Measurements from ENCODE around the gene CABLES1. TPM values are rescaled to one million over a fixed set of nuclear protein-coding genes. Genes with fewer than 3 reads are reported as not detected.

Gene CABLES1
- total RNA-seq, 2 donors from 2014 or later, result 4.2 to 11.9 TPM

DNA sequence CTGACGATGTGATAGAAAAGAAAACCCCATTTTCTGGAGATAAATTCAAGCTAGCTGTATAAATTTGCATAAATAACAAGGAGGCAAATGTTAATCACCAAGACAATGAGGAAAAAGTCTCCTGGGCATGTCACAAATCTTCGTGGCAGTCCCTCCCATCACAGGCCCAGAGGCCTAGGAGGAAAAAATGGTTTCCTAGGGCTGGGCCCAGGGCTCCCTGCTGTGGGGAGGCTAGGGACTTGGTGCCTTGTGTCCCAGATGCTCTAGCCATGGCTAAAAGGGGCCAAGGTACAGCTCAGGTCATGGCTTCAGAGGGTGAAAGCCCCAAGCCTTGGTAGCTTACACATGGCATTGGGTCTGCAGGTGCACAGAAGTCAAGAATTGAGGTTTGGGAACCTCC, 134.6 kb downstream of the CABLES1 start:
- TF ChIP-seq, protein P1, sequence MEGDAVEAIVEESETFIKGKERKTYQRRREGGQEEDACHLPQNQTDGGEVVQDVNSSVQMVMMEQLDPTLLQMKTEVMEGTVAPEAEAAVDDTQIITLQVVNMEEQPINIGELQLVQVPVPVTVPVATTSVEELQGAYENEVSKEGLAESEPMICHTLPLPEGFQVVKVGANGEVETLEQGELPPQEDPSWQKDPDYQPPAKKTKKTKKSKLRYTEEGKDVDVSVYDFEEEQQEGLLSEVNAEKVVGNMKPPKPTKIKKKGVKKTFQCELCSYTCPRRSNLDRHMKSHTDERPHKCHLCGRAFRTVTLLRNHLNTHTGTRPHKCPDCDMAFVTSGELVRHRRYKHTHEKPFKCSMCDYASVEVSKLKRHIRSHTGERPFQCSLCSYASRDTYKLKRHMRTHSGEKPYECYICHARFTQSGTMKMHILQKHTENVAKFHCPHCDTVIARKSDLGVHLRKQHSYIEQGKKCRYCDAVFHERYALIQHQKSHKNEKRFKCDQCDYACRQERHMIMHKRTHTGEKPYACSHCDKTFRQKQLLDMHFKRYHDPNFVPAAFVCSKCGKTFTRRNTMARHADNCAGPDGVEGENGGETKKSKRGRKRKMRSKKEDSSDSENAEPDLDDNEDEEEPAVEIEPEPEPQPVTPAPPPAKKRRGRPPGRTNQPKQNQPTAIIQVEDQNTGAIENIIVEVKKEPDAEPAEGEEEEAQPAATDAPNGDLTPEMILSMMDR (IDR thresholded peaks at IDR 0.05), result no peak
- TF ChIP-seq POLR2A (IDR thresholded peaks at IDR 0.05), result no peak
- Histone ChIP-seq H3K4me1 (no peaks in the 10 kb centered on the region), H3K4me3 (no peak overlapping the region), H3K27ac (no peak overlapping the region), H3K9me3 (peaks cover 0 to 11% (median 0%) of the 10 kb centered on the region in 3 donors), H3K27me3 (no peaks in the 10 kb centered on the region), H3K36me3 (replicated peaks in 1 of 2; ENCODE audit: insufficient read depth in 1 of 2, low read depth in 2 of 2) (no peaks in the 10 kb centered on the region)
- WGBS, 2 donors, result 88 to 100% methylated on average over 2 of the region's 2 CpGs
- ATAC-seq, result no peak
- intact Hi-C loops (cut with DNase I), result no loop called here
- DNase-seq, result no peak

DNA sequence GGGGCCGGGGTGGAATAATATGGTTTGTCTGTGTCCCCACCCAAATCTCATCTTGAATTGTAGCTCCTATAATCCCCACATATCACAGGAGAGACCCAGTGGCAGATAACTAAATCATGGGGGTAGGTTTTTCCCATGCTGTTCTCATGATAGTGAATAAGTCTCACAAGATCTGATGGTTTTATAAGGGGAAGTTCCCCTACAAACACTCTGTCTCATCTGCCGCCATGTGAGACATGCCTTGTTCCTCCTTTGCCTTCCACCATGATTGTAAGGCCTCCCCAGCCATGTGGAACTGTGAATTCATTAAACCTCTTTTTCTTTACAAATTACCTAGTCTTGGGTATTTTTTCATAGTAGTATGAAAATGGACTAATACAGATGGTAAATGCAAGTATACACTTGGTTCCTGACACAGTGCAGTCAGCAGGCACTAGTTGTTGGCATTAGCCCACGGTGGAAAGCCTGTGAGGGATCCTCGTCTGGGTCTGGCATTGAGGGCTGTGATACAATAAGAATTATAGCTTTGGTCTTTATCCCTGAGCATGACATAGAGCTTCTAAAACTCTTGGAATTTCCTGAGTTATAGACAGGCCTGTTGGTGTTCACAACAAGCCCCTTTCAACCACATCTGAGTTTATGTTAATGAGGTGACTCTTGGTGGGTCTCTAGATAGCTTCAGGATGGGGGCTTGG, 135.8 kb downstream of the CABLES1 start:
- intact Hi-C loops (cut with DNase I), result no loop called here
- no peak for ATAC-seq
- TF ChIP-seq, protein P1 (IDR thresholded peaks at IDR 0.05), result no peak
- TF ChIP-seq POLR2A (IDR thresholded peaks at IDR 0.05), result no peak

DNA sequence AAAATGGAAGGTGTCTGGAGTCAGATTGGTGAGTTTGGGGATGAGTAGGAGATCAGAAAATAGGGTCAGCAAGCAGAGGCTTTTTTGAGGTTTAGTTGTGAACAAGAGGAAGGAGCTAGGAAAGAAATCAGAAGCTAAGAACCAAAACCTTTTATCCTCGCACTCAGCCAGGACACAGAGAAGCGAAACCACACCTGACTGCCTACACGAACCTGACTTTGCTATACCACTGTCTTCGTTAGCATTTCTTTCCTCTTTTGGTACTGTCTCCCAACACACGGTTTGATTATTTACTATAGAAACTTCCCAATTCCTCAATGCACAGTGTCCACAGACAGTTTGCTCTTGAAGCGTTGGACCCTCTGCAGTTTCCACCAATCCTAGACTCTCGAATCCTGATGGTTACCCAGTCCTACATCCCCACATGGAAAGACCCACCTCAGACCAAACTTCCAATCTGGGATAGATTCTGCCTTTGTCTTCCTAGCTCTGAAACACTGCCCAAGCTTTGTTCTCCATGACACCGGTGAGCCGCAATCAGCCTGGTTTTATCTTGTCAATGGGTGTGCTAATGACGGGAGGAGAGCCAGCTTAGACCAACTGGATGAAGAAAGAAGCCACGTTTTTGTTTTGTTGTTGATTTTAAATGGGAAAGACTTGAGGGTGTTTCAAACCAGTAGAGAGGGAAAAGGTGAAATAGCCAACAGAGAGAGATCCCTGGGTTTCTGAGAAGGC, 137.4 kb downstream of the CABLES1 start:
- WGBS, 2 donors, result 70 to 77% methylated on average over 11 of the region's 11 CpGs
- H3K36me3 ChIP-seq (replicated peaks in 1 of 2; ENCODE audit: insufficient read depth in 1 of 2, low read depth in 2 of 2), result no peaks in the 10 kb centered on the region
- H3K27me3 ChIP-seq, result no peaks in the 10 kb centered on the region
- H3K4me3 ChIP-seq, result no peak overlapping the region
- H3K9me3 ChIP-seq, result peaks cover 0 to 11% (median 0%) of the 10 kb centered on the region in 3 donors
- no peak overlapping the region for H3K27ac ChIP-seq
- intact Hi-C loops (cut with DNase I), result no loop called here
- no peaks in the 10 kb centered on the region for H3K4me1 ChIP-seq
- DNase-seq (no peak), ATAC-seq (no peak)
- TF ChIP-seq POLR2A (IDR thresholded peaks at IDR 0.05), result no peak
- TF ChIP-seq, protein P1 (IDR thresholded peaks at IDR 0.05), result no peak

More for the DNA sequence above, 135.8 kb downstream of the CABLES1 start:
- Histone ChIP-seq H3K27me3 (no peaks in the 10 kb centered on the region), H3K27ac (no peak overlapping the region), H3K4me3 (no peak overlapping the region), H3K9me3 (peaks cover 0 to 11% (median 0%) of the 10 kb centered on the region in 3 donors), H3K36me3 (replicated peaks in 1 of 2; ENCODE audit: insufficient read depth in 1 of 2, low read depth in 2 of 2) (no peaks in the 10 kb centered on the region), H3K4me1 (no peaks in the 10 kb centered on the region)
- no peak for DNase-seq
- WGBS, 2 donors, result 94% methylated on average over 4 of the region's 4 CpGs

DNA sequence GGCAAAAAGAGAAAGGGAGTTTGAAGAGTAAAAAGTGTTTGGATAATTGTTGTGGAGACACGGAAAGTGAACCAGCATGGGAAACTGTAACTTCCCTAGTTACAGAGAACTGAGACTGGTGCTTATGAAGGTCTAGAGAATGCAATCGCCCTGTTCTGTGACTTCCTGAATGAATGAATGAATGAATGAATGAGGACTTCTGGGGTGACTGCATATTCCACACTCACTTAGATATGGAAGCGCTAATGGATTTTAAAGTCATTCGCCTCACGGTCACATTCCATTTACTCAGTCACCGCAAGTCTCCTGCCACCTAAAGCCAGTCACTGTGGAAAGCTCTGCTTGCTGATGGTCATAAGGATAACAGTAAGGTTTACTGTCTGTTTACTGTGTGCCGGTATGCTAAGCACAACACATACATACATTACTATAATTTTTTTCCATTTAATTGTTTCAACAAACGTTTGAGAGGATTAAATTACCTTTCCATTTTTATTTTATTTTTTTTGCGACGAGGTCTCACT, 138.2 kb downstream of the CABLES1 start:
- Histone ChIP-seq H3K4me1 (no peaks in the 10 kb centered on the region), H3K36me3 (replicated peaks in 1 of 2; ENCODE audit: insufficient read depth in 1 of 2, low read depth in 2 of 2) (no peaks in the 10 kb centered on the region), H3K27ac (no peak overlapping the region), H3K4me3 (no peak overlapping the region), H3K27me3 (no peaks in the 10 kb centered on the region), H3K9me3 (peaks cover 0 to 11% (median 0%) of the 10 kb centered on the region in 3 donors)
- DNase-seq, result no peak
- intact Hi-C loops (cut with DNase I), result no loop called here
- no peak for ATAC-seq
- TF ChIP-seq POLR2A (IDR thresholded peaks at IDR 0.05), result no peak
- TF ChIP-seq, protein P1 (IDR thresholded peaks at IDR 0.05), result no peak
- WGBS, 2 donors, result 83 to 87% methylated on average over 10 of the region's 10 CpGs
